ENCODE data around the gene TUBB2A. TPM values are rescaled to one million over a fixed set of nuclear protein-coding genes. Genes with fewer than 3 reads are reported as not detected.

TUBB2A gene
- total and polyA plus RNA-seq, 2 of the 13 experiments (the other 11 are each of a cell fraction or from before 2014, with no cell fraction given): 35.3 to 106 TPM

- TF ChIP-seq SMARCC2 (IDR thresholded peaks at IDR 0.05) (no peak), PHF8 (CRISPR knock-in tag; IDR thresholded peaks at IDR 0.05) (no peak), ZHX2 (IDR thresholded peaks at IDR 0.05; ENCODE audit: low read depth) (no peak), ZHX2 (CRISPR knock-in tag; IDR thresholded peaks at IDR 0.05; ENCODE audit: borderline replicate concordance) (no peak), ZNF629 (CRISPR knock-in tag; conservative IDR thresholded peaks at IDR 0.05) (no peak), JUNB (CRISPR knock-in tag; IDR thresholded peaks at IDR 0.05; ENCODE audit: borderline replicate concordance) (no peak), ZBTB44 (CRISPR knock-in tag; IDR thresholded peaks at IDR 0.05) (no peak), ZNF761 (CRISPR knock-in tag; conservative IDR thresholded peaks at IDR 0.05) (no peak; the same call in 1 of the 2 replicates), ZBTB42 (CRISPR knock-in tag; IDR thresholded peaks at IDR 0.05) (no peak), REXO4 (CRISPR knock-in tag; IDR thresholded peaks at IDR 0.05; ENCODE audit: borderline replicate concordance) (no peak), ZNF781 (CRISPR knock-in tag; IDR thresholded peaks at IDR 0.05; ENCODE audit: borderline replicate concordance, not compliant biosample characterization) (no peak), STAT5B (CRISPR knock-in tag; IDR thresholded peaks at IDR 0.05) (no peak), YEATS4 (CRISPR knock-in tag; IDR thresholded peaks at IDR 0.05; ENCODE audit: borderline replicate concordance) (peak; percentile 7; the same call in 1 of the 2 replicates), ELF1 (CRISPR knock-in tag; IDR thresholded peaks at IDR 0.05) (no peak), ZNF510 (CRISPR knock-in tag; IDR thresholded peaks at IDR 0.05; ENCODE audit: low read depth) (0 out of 2 replicates have a peak, but pooled peaks have one; percentile 26), HNRNPUL1 (IDR thresholded peaks at IDR 0.05; ENCODE audit: low read depth, low read length) (no peak), RFXANK (CRISPR knock-in tag; IDR thresholded peaks at IDR 0.05) (no peak), BHLHE40 (IDR thresholded peaks at IDR 0.05; ENCODE audit: low read length) (0 out of 2 replicates have a peak, but pooled peaks have one; percentile 16), SP4 (CRISPR knock-in tag; IDR thresholded peaks at IDR 0.05) (no peak), KMT2A (CRISPR knock-in tag; IDR thresholded peaks at IDR 0.05) (no peak; the same call in 1 of the 2 replicates), ZNF337 (CRISPR knock-in tag; IDR thresholded peaks at IDR 0.05; ENCODE audit: borderline replicate concordance, low read depth) (no peak), ZNF414 (CRISPR knock-in tag; IDR thresholded peaks at IDR 0.05) (no peak), AGO2 (optimal IDR thresholded peaks at IDR 0.05; ENCODE audit: low read depth, low read length) (peak; percentile 11), NRL (CRISPR knock-in tag; IDR thresholded peaks at IDR 0.05; ENCODE audit: borderline replicate concordance) (no peak; the same call in 1 of the 2 replicates)
Observed at GRCh38 chr6:3119040-3119723, 38.2 kb downstream of the TUBB2A start (continued).

Measured in HepG2 (cell line).